ENCODE results near the gene KIF22.

KIF22 gene

DNA sequence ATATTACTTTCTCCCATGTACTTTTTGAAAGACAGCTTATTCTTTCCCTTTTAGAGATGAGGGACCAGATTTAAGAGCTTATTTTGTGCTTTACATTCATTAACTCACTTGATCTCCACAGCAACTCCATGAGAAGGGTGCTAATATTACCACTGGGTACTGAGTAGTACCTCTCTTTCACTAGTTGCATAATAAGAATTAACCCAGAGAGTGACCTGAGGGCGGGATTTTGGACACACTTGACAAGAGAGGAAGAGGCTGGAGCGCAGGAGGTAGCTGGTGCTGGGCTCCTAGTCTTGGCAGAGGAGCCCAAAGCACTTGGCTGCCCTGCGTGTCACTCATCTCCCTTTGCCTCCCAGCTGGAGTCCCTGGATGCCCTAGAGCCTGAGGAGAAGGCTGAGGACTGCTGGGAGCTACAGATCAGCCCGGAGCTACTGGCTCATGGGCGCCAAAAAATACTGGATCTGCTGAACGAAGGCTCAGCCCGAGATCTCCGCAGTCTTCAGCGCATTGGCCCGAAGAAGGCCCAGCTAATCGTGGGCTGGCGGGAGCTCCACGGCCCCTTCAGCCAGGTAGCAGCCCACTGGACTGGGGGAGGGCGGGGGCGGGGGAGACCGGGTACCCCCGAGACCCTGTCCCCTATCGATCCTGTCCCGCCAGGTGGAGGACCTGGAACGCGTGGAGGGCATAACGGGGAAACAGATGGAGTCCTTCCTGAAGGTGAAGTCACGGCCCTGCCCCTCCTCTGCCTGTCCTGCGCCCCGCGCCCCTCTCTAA is 14.1 kb downstream of the KIF22 start:
- DNase-seq: no peak

DNA sequence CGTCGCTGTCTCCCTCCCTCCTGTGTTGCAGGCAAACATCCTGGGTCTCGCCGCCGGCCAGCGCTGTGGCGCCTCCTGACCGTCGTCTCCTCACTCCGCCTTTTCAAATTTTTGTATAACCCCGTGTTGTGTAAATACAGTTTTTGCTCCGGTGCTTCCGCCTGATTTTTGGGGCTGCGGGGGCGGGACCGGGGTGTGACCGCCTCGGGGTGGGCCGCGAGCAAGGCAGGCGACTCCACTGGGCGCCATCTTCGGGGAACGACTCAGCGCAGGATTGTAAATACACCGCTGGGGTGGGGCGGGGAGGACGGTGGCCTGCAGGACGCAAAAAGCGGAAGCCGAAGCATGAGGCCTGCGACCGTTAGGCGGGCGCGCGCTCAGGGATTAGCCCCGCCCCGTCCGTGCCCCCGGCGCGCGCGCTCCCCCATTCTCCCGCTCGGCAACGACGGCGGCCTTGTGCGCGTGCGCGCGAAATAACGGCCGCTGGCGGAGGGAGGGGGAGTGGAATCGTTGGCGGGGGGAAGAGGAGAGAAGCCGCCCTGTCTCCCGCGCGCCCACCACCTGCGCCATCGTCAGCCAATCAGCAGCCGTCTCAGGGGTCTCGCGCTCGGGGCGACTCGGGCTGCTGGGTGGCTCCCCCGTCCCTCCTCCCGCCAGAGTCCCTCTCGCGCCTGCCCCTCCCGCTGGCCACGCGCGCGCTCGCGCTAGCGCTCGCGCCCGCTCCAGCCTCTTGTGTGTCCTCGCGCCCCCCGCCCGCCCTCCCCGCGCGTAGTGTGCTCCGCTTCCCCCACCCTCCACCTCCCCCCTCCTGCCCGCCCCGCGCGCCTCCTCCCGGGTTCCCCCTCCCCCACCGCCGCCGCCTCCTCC is 14.9 kb downstream of the KIF22 start:
- peak; percentile 96 for DNase-seq

DNA sequence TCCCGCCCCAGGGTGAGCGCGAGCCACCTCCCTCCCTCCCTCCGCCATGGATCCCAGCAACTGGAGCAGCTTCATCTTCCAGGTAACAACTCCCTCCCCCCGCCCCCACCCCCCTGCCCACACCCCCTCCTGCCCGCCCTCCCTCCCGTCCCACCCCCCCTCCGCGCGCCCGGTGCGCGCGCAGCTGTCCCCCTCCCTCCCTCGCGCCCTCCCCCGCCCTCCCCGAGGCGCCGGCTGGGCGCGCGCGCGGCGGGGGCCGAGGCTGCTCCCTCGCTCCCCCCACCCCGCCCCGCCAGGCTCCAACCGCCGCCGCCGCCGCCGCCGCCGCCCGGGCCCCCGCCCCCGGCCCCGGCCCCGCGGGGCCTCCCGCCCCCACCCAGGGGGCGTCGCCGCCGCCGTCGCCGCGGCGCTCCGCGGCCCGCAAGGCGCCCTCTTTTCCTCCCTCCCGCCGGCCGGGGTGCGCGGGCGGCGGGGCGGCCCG is 15.6 kb downstream of the KIF22 start, which contains the start of gene MAZ:
Gene MAZ, plus strand, starts transcription at position 431 of the 481 bp plus-strand sequence. CDS start 173 bp downstream, outside the sequence.
- no peak for DNase-seq

DNA sequence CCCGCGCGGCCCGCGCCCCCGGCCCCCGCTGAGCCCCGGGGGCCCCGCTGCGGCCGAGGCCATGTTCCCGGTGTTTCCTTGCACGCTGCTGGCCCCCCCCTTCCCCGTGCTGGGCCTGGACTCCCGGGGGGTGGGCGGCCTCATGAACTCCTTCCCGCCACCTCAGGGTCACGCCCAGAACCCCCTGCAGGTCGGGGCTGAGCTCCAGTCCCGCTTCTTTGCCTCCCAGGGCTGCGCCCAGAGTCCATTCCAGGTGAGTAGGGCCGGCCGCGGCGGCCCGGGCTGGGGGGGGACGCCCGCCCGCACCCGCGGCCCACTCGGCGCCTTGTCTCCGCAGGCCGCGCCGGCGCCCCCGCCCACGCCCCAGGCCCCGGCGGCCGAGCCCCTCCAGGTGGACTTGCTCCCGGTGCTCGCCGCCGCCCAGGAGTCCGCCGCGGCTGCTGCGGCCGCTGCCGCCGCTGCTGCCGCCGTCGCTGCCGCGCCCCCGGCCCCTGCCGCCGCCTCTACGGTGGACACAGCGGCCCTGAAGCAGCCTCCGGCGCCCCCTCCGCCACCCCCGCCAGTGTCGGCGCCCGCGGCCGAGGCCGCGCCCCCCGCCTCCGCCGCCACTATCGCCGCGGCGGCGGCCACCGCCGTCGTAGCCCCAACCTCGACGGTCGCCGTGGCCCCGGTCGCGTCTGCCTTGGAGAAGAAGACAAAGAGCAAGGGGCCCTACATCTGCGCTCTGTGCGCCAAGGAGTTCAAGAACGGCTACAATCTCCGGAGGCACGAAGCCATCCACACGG is 16.3 kb downstream of the KIF22 start:
- DNase-seq: peak; percentile 50

DNA sequence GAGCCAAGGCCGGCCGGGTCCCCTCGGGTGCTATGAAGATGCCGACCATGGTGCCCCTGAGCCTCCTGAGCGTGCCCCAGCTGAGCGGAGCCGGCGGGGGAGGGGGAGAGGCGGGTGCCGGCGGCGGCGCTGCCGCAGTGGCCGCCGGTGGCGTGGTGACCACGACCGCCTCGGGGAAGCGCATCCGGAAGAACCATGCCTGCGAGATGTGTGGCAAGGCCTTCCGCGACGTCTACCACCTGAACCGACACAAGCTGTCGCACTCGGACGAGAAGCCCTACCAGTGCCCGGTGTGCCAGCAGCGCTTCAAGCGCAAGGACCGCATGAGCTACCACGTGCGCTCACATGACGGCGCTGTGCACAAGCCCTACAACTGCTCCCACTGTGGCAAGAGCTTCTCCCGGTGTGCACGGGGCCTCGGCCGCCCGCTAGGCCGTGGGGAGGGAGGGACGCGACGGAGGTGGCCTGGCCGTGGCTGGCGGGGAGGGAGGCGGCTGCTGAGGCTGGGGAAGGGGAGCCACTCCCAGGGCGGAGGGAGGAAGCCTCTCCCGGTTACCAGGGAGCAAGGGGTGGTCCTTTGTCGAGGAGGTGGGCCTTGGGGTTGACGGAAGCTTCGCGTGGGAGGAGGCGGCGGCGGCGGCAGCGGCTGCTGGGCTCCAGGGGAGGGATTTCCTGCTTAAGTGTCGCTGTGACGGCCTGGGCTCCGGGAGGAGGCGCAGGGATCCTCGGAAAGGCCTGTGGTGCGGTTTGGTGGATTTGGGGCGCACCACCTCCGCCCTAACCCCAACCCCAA is 17.1 kb downstream of the KIF22 start:
- DNase-seq: peak; percentile 80

DNA sequence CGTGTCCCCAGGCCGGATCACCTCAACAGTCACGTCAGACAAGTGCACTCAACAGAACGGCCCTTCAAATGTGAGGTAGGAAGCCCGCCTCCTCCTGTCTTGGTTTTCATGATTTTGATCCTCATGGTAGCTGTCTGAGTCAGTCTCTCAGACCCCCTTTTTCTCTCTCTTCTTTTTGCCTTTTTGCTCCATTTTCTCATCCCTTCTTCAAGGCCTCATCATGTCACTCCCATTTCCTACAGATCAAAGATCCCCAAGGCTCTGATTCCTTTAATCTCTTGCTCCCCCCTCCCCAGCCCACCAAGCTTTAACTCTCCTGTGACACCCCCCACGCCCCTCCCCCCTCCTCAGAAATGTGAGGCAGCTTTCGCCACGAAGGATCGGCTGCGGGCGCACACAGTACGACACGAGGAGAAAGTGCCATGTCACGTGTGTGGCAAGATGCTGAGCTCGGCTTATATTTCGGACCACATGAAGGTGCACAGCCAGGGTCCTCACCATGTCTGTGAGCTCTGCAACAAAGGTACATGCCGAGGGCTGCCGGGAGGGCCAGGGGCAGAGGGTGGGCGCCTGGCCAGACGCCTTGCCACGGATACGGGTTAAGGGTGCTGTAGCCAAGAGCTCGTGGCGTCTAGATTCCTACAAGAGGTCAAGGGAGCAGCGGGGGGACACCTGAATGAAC is 17.8 kb downstream of the KIF22 start:
- no peak for DNase-seq

DNA sequence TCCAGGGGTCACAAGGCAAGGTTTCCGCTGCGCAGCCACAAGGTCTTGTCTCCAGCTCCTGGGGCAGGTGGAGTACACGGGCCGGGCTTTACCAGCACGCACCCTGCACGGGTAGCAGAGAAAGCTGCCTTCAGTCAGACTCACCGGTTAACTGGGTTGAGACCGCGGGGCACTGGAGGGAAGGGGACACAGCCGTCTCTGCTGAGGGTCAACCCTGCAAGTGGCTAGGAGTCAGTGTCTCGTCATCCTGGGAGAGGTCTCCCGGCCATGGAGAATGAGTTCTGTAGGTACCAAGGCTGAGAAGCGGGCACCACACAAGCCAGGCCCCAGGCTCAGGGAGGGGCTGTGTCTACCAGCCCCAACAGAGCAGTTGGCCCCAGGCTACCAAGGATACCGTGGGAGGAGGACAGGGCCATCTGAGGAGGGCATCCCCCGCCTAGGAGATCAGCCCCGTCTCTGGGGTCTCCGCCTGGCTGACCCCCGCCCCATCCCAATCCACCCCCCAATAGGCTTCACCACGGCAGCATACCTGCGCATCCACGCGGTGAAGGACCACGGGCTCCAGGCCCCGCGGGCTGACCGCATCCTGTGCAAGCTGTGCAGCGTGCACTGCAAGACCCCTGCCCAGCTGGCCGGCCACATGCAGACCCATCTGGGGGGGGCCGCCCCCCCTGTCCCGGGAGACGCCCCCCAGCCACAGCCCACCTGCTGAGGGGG is 18.6 kb downstream of the KIF22 start:
- no peak for DNase-seq

DNA sequence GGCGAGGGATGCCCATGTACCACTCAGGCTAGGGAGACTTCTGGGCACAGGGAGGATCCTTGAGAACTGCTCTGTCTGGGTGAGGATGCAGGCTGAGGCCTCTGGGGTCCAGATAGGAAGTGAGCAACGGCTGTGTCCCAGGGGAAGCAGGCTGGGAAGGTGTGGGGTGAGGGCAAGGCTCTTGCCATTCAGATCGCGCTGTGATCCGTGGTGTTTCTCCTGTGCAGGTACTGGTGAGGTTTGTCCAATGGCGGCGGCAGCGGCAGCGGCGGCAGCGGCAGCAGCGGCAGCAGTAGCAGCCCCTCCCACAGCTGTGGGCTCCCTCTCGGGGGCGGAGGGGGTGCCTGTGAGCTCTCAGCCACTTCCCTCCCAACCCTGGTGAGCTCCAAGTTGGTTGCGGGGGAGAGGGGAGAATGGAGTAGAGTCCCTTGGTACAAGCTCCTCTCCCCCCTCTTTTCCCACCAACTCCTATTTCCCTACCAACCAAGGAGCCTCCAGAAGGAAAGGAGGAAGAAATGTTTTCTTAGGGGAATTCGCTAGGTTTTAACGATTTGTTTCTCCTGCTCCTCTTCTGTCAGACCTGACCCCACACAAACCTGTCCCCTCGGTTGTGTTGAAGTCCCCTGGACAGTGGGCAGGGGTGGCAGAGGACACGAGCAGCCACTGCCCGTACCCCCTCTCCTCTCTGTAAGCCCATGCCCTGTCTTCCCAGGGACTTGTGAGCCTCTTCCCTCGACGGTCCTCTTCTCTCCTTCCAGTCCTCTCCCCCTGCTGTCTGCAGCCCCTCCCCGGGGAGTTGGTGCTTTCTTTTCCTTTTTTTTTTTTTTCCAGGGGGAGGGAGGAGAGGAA is 19.5 kb downstream of the KIF22 start:
- DNase-seq: no peak

DNA sequence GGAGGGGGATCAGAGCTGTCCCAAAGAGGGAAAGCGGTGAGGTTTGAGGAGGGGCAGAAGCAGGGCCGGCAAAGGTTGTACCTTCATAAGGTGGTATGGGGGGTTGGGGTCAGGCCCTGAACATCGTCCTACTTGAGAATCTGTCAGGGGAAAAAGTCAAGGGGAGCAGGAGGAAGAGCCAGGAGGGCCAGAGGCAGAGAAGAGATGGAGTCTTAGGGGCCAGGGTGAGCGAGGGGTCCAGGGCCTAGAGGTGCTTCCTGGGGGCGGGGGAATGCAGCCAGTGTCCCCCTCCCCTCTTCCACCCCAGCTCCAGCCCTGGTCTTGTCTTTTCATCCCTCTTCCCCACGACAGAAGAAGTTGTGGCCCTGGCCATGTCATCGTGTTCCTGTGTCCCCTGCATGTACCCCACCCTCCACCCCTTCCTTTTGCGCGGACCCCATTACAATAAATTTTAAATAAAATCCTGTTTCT is 20.2 kb downstream of the KIF22 start:
- DNase-seq: no peak

DNA sequence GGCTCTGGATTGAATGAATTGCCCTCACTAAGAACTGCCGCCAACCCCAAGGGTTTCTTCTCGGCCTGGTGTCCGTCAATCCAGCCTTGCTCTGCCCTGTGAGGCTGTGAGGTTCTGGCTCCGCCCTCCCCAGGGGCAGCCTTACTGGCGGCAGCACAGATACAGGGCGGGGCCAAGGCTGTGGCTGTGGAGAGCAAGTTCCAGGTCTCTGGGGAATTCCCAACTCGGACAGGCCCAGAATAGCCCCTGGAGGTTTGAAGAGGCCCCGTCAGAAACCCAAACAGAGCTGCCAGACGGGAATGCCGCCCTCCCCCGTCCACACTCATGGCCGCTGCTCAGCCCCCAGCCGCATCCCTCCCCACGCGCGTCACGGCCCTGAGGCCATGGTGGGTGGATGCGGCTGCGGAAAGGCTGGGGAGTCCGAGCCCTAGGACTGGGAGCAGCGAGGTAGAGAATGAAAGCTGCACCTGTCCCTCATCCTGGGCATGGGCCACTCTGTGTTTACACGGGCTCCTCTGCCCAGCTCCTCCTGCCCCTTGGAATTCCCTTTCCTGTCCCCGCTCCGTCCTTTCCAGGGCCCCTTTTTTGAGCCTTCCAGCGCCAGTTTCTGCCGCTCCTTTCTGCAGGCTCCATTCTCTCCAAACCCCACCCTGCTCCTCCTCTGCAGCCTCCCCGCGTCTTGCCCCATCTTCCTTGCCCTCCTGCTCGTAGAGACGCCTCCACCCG is 20.8 kb downstream of the KIF22 start:
- DNase-seq: peak; percentile 92

DNA sequence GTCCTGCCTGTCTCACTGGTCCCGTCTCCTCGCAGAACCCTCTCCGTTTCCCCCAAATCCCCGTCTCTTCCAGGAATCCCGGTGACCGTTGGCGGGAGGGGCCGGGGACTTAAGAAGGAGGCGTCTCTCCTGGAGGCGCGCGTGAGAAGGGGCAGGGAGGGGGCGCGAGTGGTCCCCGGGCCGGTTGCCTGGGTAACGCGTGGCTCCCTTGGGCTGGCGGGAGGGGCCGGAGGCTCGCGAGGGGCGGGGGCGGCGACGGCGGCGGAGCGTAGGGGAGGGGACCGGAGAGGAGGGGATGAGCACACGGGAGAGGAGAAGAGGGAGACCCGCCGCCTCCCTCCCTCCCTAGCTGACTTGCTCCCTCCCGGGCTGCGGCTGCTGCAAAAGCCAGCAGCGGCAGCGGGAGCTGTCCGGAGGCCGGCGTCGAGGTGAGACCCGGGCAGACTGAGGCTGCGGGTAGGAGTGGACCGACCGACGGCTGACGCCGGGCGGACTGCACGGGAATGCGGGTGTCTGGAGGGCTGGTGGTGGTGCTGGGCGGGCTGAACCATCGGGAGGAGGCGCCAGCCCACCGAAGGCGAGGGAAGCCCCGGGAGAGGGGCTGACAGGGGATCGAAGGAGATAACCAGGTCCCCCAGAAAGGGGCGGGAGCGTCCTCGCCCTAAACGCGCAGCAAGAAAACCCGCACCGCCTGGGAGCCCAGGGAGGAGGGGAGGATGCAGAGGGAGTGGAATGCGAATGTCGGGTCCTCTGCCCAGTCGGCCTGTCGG is 21.5 kb downstream of the KIF22 start, which contains the start of gene PRRT2:
Gene PRRT2, plus strand, starts transcription at position 298 of the 770 bp plus-strand sequence. CDS start 862 bp downstream, outside the sequence.
- DNase-seq: no peak

DNA sequence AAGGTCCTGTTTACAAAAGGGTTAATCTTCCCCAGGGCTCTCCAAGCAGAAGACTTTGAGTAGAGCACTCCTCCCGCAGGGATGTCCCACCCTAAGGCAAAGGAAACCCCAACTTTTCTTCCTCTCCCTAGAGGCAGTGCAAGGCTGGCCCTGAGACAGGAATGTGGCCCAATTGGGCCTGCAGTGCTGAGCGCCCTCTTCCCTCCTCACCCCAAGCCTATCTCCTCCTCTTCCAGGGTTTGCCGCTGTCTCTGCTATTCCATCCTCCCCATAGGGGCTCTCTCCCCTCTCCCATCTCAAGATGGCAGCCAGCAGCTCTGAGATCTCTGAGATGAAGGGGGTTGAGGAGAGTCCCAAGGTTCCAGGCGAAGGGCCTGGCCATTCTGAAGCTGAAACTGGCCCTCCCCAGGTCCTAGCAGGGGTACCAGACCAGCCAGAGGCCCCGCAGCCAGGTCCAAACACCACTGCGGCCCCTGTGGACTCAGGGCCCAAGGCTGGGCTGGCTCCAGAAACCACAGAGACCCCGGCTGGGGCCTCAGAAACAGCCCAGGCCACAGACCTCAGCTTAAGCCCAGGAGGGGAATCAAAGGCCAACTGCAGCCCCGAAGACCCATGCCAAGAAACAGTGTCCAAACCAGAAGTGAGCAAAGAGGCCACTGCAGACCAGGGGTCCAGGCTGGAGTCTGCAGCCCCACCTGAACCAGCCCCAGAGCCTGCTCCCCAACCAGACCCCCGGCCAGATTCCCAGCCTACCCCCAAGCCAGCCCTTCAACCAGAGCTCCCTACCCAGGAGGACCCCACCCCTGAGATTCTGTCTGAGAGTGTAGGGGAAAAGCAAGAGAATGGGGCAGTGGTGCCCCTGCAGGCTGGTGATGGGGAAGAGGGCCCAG is 22.4 kb downstream of the KIF22 start:
- no peak for DNase-seq

DNA sequence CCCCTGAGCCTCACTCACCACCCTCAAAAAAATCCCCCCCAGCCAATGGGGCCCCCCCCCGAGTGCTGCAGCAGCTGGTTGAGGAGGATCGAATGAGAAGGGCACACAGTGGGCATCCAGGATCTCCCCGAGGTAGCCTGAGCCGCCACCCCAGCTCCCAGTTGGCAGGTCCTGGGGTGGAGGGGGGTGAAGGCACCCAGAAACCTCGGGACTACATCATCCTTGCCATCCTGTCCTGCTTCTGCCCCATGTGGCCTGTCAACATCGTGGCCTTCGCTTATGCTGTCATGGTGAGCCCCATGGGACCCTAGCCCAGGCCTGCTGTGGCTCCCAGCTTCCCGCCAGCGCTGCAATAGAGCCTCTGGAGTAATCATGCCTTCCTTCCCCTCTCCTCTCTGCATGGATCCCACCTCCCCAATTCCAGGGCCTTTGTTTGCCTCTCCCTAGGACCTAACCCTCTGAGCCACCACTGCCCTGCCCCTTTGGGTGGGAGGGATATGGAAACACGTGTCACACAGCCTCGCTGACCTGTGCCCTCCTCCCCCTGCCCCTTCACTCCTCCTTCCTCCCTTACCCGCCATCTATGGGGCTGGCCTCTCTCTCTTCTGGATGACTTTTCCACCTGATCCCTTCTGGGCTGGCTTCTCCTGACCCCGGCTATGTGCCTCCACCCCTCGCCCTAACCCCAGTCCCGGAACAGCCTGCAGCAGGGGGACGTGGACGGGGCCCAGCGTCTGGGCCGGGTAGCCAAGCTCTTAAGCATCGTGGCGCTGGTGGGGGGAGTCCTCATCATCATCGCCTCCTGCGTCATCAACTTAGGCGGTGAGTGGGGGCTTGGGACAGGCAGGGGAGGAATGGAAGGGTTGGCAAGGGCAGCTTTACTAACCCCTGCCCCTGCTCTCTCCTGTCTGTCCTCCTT is 23.4 kb downstream of the KIF22 start:
- DNase-seq: no peak

DNA sequence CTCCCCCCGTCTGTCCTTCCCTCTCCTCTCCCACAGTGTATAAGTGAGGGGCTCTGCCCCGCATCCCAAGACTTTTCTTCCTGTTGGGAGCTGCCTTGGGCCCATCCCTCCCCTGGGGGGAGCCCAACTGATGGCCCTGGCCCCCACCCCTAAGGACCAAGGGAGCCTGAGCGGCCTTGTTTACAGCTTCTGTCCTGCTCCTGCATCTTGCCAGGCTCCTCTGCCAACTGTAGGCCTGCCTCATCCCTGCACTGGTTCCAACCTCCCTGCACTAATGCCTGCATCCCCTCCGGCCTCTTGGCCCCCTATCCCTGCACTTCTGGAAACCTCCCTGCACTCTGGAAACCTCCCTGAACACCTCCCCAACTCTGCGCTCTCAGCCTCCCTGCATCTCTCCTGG is 24.0 kb downstream of the KIF22 start:
- no peak for DNase-seq

DNA sequence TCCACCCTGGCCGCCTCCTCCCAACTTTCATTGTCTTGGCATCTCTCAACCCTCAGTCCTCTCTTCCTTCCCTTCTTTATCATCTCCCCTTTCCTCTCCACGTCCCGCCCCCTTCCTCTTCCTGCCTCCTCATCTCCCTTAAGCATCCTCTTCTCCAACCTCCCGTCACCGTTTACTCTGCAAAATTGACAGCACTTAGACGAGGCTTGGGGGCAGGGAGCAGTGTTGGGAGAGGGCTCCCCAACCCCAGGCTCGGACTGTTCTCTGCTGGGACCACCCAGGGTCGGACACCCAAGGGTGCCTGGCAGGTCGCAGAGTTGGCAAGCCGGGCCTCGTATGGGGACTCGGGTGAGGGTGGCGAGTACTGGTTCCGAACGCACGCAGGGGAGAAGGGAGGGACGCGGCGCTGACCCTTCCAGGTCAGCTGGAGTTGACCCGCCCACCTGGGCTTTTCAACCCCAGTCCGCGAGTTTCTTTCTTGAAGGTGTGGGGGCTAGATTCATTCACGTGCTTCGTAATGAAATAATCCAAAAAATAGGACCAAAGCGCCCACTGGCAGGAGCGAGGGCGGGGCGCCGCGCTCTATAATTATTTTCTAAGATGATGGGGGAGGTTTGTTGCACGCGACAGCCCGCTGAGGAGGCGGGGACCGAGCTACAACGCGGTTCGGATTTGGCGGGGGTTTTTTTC is 24.6 kb downstream of the KIF22 start:
- no peak for DNase-seq
